ENCODE measurements around the gene BMPR1A. TPM values are rescaled to one million over a fixed set of nuclear protein-coding genes. Genes with fewer than 3 reads are reported as not detected.

Gene BMPR1A
- total and polyA plus RNA-seq, 2 of the 4 experiments (the other 2 are of a cell fraction) = 15.9 to 93.7 TPM

- Histone ChIP-seq H3K9me3 (ENCODE audit: control insufficient read depth, insufficient read depth, low read length) (no peaks in the 10 kb centered on the region), H2BK120ac (ENCODE audit: low read depth, low read length) (no peak overlapping the region), H3K4me1 (ENCODE audit: control insufficient read depth, insufficient read depth, low read length) (no peaks in the 10 kb centered on the region; the same call in 1 of the 2 replicates), H2AK9ac (replicated peaks; ENCODE audit: low read depth, low read length, poor library complexity) (no peak overlapping the region), H4K5ac (ENCODE audit: low read depth, low read length) (no peak overlapping the region), H3K18ac (ENCODE audit: low read depth, low read length) (no peak overlapping the region), H4K8ac (ENCODE audit: low read depth in 2 of 2, low read length in 2 of 2) (no peak overlapping the region), H2AK5ac (ENCODE audit: low read depth, low read length) (no peak overlapping the region), H3K27ac (ENCODE audit: insufficient read depth, low read length) (no peak overlapping the region), H3K23ac (ENCODE audit: low read depth, low read length) (no peak overlapping the region), H3K9me1 (ENCODE audit: insufficient read depth, low read length) (peaks cover 7% of the 10 kb centered on the region; the same call in 1 of the 2 replicates), H3K56ac (ENCODE audit: extremely low read depth, insufficient read depth, low read length) (no peak overlapping the region), H3K79me1 (ENCODE audit: low read depth in 1 of 2, low read length in 2 of 2) (no peaks in the 10 kb centered on the region), H3K4me2 (ENCODE audit: low read depth, low read length) (no peak overlapping the region), H4K20me1 (ENCODE audit: insufficient read depth, low read length) (no peaks in the 10 kb centered on the region), H3K4me3 (ENCODE audit: insufficient read depth, low read depth, low read length) (no peak overlapping the region), H2AFZ (replicated peaks; ENCODE audit: low read length, poor library complexity) (no peak overlapping the region), H3K36me3 (ENCODE audit: control insufficient read depth, insufficient read depth, low read length) (no peaks in the 10 kb centered on the region), H2BK20ac (ENCODE audit: low read depth, low read length) (no peak overlapping the region), H3K4ac (ENCODE audit: low read depth, low read length) (no peak overlapping the region), H2BK5ac (ENCODE audit: low read depth, low read length, poor library complexity, severe bottlenecking) (no peak overlapping the region), H2BK15ac (ENCODE audit: low read depth, low read length) (no peak overlapping the region), H3K9ac (ENCODE audit: low read depth, low read length) (no peak overlapping the region), H3K27me3 (ENCODE audit: control insufficient read depth, insufficient read depth, low read length) (no peaks in the 10 kb centered on the region), H4K91ac (ENCODE audit: insufficient read depth, low read depth, low read length) (no peak overlapping the region), H3K14ac (replicated peaks; ENCODE audit: low read depth, low read length) (no peak overlapping the region)
- no peak for DNase-seq
- TF ChIP-seq RFX5 (IDR thresholded peaks at IDR 0.05; ENCODE audit: low read depth, low read length) = no peak
- TF ChIP-seq CEBPB (IDR thresholded peaks at IDR 0.05; ENCODE audit: low read depth, low read length) = no peak
- no peak for TF ChIP-seq CHD1 (IDR thresholded peaks at IDR 0.05; ENCODE audit: low read depth, low read length)
- TF ChIP-seq MAZ (IDR thresholded peaks at IDR 0.05; ENCODE audit: borderline replicate concordance, low read depth, low read length) = no peak
- TF ChIP-seq MXI1 (IDR thresholded peaks at IDR 0.05; ENCODE audit: borderline replicate concordance, low read depth, low read length) = no peak
- no peak for TF ChIP-seq BHLHE40 (IDR thresholded peaks at IDR 0.05; ENCODE audit: low read depth, low read length)
- no peak for TF ChIP-seq RCOR1 (IDR thresholded peaks at IDR 0.05; ENCODE audit: insufficient replicate concordance, low read length)
- no peak for TF ChIP-seq RAD21 (IDR thresholded peaks at IDR 0.05; ENCODE audit: low read length)
- TF ChIP-seq, protein P1, sequence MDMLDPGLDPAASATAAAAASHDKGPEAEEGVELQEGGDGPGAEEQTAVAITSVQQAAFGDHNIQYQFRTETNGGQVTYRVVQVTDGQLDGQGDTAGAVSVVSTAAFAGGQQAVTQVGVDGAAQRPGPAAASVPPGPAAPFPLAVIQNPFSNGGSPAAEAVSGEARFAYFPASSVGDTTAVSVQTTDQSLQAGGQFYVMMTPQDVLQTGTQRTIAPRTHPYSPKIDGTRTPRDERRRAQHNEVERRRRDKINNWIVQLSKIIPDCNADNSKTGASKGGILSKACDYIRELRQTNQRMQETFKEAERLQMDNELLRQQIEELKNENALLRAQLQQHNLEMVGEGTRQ (IDR thresholded peaks at IDR 0.05; ENCODE audit: low read depth, low read length) = no peak
- TF ChIP-seq NFE2L2 (IDR thresholded peaks at IDR 0.05; ENCODE audit: low read depth, low read length) = no peak
- TF ChIP-seq, protein P2, sequence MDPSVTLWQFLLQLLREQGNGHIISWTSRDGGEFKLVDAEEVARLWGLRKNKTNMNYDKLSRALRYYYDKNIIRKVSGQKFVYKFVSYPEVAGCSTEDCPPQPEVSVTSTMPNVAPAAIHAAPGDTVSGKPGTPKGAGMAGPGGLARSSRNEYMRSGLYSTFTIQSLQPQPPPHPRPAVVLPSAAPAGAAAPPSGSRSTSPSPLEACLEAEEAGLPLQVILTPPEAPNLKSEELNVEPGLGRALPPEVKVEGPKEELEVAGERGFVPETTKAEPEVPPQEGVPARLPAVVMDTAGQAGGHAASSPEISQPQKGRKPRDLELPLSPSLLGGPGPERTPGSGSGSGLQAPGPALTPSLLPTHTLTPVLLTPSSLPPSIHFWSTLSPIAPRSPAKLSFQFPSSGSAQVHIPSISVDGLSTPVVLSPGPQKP (IDR thresholded peaks at IDR 0.05; ENCODE audit: borderline replicate concordance, low read depth, low read length) = no peak
- TF ChIP-seq POLR2A (IDR thresholded peaks at IDR 0.05; ENCODE audit: low read depth, low read length) = no peak
- TF ChIP-seq MAFK (IDR thresholded peaks at IDR 0.05; ENCODE audit: low read depth, low read length) = no peak
- TF ChIP-seq CTCF (conservative IDR thresholded peaks at IDR 0.05; ENCODE audit: low read depth, low read length) = no peak
- TF ChIP-seq SMC3 (IDR thresholded peaks at IDR 0.05; ENCODE audit: low read depth, low read length) = no peak
- TF ChIP-seq FOS (IDR thresholded peaks at IDR 0.05; ENCODE audit: low read depth, low read length) = no peak
- ChIA-PET POLR2A (ENCODE audit: unreplicated experiment) (no interaction called here), CTCF (interaction anchor here (0.6 kb wide), 1 partner anchor 327 kb away, joined by 3 read pairs; no protein-coding TSS in a partner anchor)
- intact Hi-C loops (cut with micrococcal nuclease) (no loop called here), in situ Hi-C loops (cut with MboI; ENCODE audit: low sequenced_read_pairs) (no loop called here), dilution Hi-C loops (cut with HindIII; ENCODE audit: low sequenced_read_pairs, unreplicated experiment) (no loop called here)
- no TSS peak for BruUV-seq (replicated peaks)
- WGBS, 2 experiments (ENCODE audit: extremely low coverage in 2 of 2, insufficient read length in 1 of 2) = 80% methylated on average over 1 of the region's 1 CpG; no CpG with 5 or more reads in 1 of the 2 experiments
- no peak for ATAC-seq (ENCODE audit: low read depth)
Measured at GRCh38 chr10:86729677-86730076, 26.7 kb upstream of the BMPR1A start.
